ENCODE results near the gene REEP3.

GRCh38 chr10:63624701-63625100 is 103.5 kb downstream of the REEP3 start:
- TF ChIP-seq SIN3A (IDR thresholded peaks at IDR 0.05; ENCODE audit: borderline replicate concordance, insufficient read depth, low read length) (no peak), TAF1 (IDR thresholded peaks at IDR 0.05; ENCODE audit: borderline replicate concordance, insufficient read depth, low read length) (no peak), POLR2AphosphoS5 (IDR thresholded peaks at IDR 0.05; ENCODE audit: low read depth, low read length) (no peak), FOXP2 (optimal IDR thresholded peaks at IDR 0.05; ENCODE audit: borderline replicate concordance, extremely low read depth, extremely low read length, insufficient read depth) (no peak)
- TF ChIP-seq, protein P1, sequence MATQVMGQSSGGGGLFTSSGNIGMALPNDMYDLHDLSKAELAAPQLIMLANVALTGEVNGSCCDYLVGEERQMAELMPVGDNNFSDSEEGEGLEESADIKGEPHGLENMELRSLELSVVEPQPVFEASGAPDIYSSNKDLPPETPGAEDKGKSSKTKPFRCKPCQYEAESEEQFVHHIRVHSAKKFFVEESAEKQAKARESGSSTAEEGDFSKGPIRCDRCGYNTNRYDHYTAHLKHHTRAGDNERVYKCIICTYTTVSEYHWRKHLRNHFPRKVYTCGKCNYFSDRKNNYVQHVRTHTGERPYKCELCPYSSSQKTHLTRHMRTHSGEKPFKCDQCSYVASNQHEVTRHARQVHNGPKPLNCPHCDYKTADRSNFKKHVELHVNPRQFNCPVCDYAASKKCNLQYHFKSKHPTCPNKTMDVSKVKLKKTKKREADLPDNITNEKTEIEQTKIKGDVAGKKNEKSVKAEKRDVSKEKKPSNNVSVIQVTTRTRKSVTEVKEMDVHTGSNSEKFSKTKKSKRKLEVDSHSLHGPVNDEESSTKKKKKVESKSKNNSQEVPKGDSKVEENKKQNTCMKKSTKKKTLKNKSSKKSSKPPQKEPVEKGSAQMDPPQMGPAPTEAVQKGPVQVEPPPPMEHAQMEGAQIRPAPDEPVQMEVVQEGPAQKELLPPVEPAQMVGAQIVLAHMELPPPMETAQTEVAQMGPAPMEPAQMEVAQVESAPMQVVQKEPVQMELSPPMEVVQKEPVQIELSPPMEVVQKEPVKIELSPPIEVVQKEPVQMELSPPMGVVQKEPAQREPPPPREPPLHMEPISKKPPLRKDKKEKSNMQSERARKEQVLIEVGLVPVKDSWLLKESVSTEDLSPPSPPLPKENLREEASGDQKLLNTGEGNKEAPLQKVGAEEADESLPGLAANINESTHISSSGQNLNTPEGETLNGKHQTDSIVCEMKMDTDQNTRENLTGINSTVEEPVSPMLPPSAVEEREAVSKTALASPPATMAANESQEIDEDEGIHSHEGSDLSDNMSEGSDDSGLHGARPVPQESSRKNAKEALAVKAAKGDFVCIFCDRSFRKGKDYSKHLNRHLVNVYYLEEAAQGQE (IDR thresholded peaks at IDR 0.05; ENCODE audit: insufficient read depth in 1 of 2, low read depth in 2 of 2, low read length in 2 of 2) = no peak
